NOMO-1 (cell line): ENCODE measurements around the gene ZNF451.
"Not testable (repeated sequence)": the region's sequence is repeated elsewhere in the genome, so short reads cannot be mapped to it uniquely, and the experiment has no call there.

Experiments used
- DNase-seq, 2 experiments: peaks; one replicate each; lab custom pipeline; 2025; ENCODE audit not compliant: unreplicated experiment in 2 of 2; lab: John Stamatoyannopoulos, UW

ZNF451 gene

GRCh38 chr6:57091375-57091774 is 1.4 kb downstream of the ZNF451 start:
- DNase-seq = not testable (repeated sequence)

- DNase-seq = no peak
Observed at GRCh38 chr6:57094689-57095088, 4.7 kb downstream of the ZNF451 start.

- DNase-seq = no peak
Observed at GRCh38 chr6:57097596-57097995, 7.6 kb downstream of the ZNF451 start.

GRCh38 chr6:57102976-57103375 is 13.0 kb downstream of the ZNF451 start:
- DNase-seq = no peak

- peak; percentile 62 to 72 for DNase-seq
Observed at GRCh38 chr6:57104336-57104735, 14.3 kb downstream of the ZNF451 start.

GRCh38 chr6:57106990-57107389 is 17.0 kb downstream of the ZNF451 start:
- DNase-seq = no peak

- peak; percentile 39 to 89 for DNase-seq
Observed at GRCh38 chr6:57108691-57109090, 18.7 kb downstream of the ZNF451 start.

- DNase-seq = no peak
Observed at GRCh38 chr6:57109880-57110279, 19.9 kb downstream of the ZNF451 start.

GRCh38 chr6:57113105-57113504 is 23.1 kb downstream of the ZNF451 start:
- no peak for DNase-seq

- no peak for DNase-seq
Observed at GRCh38 chr6:57116776-57117175, 26.8 kb downstream of the ZNF451 start.

GRCh38 chr6:57117796-57118195 is 27.8 kb downstream of the ZNF451 start:
- DNase-seq = no peak

GRCh38 chr6:57123111-57123510 is 33.1 kb downstream of the ZNF451 start:
- DNase-seq = no peak

- DNase-seq = no peak
Observed at GRCh38 chr6:57127763-57128162, 37.8 kb downstream of the ZNF451 start.

GRCh38 chr6:57130661-57131177 is 40.7 kb downstream of the ZNF451 start:
- no peak for DNase-seq

- DNase-seq = no peak
Observed at GRCh38 chr6:57134954-57135353, 45.0 kb downstream of the ZNF451 start.

- no peak for DNase-seq
Observed at GRCh38 chr6:57135885-57136284, 45.9 kb downstream of the ZNF451 start.

GRCh38 chr6:57137350-57137749 is 47.4 kb downstream of the ZNF451 start:
- DNase-seq = no peak

- no peak for DNase-seq
Observed at GRCh38 chr6:57138026-57138425, 48.0 kb downstream of the ZNF451 start.

- DNase-seq = no peak
Observed at GRCh38 chr6:57141451-57142177, 51.6 kb downstream of the ZNF451 start.

GRCh38 chr6:57142178-57142525 is 52.2 kb downstream of the ZNF451 start:
- no peak for DNase-seq

GRCh38 chr6:57143690-57144089 is 53.7 kb downstream of the ZNF451 start:
- DNase-seq = no peak

GRCh38 chr6:57147401-57147800 is 57.4 kb downstream of the ZNF451 start:
- no peak for DNase-seq
